OCI-LY7 (cell line): ENCODE results near the gene ST8SIA2.

Source experiments
- CTCF ChIP-seq: fragments of 200-600 bp; sonication (generic); conservative IDR thresholded peaks from 2 replicates; pipeline ENCODE4 v1.5.1; 2014; ENCODE audit warnings: mild to moderate bottlenecking, antibody characterized with exemption, low read length, moderate library complexity, mixed read lengths
- EZH2phosphoT487 ChIP-seq: fragments of 200-600 bp; sonication (generic); IDR thresholded peaks from 2 replicates; pipeline ENCODE4 v1.6.1; 2018; ENCODE audit warnings: low read depth, borderline replicate concordance, mild to moderate bottlenecking, mixed run types, antibody characterized with exemption, low read length, moderate library complexity, mixed read lengths

GRCh38 chr15:92505611-92506010 lies 111.9 kb downstream of the ST8SIA2 start:
- TF ChIP-seq CTCF = no peak
- TF ChIP-seq EZH2phosphoT487 = no peak
